ENCODE measurements around the gene PPM1D.
"Not testable (repeated sequence)": the region's sequence is repeated elsewhere in the genome, so short reads cannot be mapped to it uniquely, and the experiment has no call there.

The PPM1D gene

GRCh38 chr17:60623415-60623814 is 23.4 kb downstream of the PPM1D start:
- no peak for DNase-seq

- DNase-seq, result no peak
These were observed 27.1 kb downstream of the PPM1D start for GRCh38 chr17:60627124-60627523.

GRCh38 chr17:60628252-60628889 is 28.4 kb downstream of the PPM1D start:
- DNase-seq, result no peak

GRCh38 chr17:60629120-60629519 is 29.1 kb downstream of the PPM1D start:
- no peak for DNase-seq

GRCh38 chr17:60630352-60630751 is 30.4 kb downstream of the PPM1D start:
- no peak for DNase-seq

DNA sequence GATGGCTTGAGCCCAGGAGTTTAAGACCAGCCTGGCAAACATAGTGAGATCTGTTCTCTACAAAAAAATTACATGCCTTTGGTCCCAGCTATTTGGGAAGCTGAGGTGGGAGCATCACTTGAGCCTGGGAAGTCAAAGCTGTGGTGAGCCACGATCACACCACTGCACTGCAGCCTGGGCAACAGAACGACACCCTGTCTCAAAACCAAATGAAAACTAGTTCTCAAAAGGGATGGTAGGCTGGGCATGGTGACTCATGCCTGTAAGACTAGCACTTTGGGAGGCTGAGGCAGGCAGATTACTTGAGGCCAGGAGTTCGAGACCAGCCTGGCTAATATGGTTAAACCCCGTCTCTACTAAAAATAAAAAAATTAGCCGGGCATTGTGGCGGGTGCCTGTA is 31.1 kb downstream of the PPM1D start:
- DNase-seq, result no peak

DNA sequence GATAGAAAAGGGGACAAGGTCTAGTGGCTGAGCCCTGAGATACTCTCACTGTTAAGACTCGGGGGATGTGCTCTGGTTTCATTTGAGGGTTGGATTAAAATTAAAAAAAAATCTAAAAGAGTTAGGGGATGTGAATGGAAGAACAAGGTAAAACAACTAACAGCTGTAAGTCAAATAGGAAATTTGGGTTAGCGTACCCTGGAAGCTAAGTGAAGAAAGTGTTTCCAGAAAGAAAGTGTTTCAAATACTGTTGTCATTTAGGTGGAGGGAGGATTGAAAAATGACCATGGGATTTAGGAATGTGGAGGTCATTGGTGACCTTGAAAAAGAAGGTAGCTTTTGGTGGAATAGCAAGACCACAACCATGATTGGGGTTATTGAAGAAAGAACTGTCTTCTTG is 37.7 kb downstream of the PPM1D start:
- no peak for DNase-seq

GRCh38 chr17:60639019-60639330 is 39.0 kb downstream of the PPM1D start:
- no peak for DNase-seq

- DNase-seq, result no peak
These were observed 40.5 kb downstream of the PPM1D start for GRCh38 chr17:60640503-60640902.

- no peak for DNase-seq
These were observed 41.1 kb downstream of the PPM1D start for GRCh38 chr17:60641126-60641525.

DNA sequence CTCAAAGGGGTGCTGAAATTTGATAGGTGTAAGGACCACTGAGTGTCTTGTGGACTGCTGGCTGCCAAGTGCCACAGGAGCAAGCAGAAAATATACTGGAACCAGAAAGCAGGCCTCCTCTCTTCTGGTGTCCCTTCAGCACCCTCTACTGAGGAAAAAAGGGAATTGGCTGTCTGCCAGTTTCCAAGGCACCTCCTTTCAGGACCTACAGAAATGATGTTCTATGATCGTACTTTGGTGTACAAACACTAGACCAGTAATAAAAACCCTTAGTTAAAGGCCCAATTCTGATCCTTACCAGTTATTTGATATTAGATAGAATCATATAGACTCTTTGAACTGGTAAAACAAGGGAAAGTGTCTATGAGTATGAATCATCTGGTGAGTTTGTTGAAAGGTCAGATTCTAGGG is 41.8 kb downstream of the PPM1D start:
- DNase-seq, result peak; percentile 8

DNA sequence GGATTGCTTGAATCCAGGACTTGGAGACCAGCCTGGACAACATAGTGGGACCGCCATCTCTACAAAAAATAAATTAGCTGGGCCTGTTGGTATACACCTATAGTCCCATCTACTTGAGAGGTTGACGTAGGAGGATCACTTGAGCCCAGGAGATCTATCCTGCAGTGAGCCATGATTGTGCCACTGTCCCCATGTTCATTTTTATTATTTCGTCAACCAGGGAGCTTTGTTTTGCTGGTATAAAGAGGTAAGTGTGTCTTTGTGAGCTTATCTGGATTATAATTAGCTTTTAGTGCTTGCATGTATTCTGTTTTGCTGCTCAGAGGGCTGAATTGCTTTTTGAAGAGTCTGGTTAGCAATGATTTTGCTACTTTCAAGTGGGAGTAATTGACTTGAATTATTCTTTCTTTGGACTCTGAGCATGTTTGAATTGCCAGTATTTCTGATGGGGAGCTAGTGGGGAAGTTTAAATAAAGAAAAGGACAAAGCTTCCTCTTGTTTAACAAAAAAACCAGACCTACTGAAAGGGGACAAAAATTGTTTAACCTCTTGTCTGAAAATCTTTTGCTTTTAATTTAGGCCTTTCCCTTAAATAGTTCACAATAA is 46.0 kb downstream of the PPM1D start:
- no peak for DNase-seq

DNA sequence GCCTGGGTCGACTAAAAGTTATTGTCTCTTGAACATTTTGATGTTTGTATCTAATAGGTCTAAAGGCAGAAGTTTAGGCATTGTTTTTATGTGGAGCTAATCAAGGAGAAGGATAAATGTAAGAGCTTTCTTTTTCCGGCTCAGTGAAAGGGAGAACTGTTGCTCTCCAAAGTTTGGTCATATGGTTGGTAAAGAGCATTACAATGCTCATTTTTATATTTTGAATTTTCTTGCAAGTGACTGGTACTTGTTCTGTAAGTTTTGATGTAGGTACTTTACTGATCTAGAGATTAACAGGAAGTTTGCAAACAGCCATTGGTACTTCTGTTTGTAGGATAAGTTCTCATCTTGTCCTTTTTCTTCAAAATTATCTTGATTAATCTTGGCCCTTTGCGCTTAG is 46.7 kb downstream of the PPM1D start:
- no peak for DNase-seq

DNA sequence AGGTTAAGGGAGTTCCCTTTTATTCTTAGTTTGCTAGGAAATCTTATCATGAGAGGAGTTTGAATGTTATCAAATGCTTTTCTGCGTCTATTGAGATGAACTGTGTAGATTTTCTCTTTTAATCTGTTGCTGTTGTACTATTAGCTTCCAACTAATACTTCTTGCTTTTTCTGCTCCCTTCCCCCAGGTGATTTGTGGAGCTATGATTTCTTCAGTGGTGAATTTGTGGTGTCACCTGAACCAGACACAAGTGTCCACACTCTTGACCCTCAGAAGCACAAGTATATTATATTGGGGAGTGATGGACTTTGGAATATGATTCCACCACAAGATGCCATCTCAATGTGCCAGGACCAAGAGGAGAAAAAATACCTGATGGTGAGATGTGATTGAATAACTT is 47.7 kb downstream of the PPM1D start:
- no peak for DNase-seq

DNA sequence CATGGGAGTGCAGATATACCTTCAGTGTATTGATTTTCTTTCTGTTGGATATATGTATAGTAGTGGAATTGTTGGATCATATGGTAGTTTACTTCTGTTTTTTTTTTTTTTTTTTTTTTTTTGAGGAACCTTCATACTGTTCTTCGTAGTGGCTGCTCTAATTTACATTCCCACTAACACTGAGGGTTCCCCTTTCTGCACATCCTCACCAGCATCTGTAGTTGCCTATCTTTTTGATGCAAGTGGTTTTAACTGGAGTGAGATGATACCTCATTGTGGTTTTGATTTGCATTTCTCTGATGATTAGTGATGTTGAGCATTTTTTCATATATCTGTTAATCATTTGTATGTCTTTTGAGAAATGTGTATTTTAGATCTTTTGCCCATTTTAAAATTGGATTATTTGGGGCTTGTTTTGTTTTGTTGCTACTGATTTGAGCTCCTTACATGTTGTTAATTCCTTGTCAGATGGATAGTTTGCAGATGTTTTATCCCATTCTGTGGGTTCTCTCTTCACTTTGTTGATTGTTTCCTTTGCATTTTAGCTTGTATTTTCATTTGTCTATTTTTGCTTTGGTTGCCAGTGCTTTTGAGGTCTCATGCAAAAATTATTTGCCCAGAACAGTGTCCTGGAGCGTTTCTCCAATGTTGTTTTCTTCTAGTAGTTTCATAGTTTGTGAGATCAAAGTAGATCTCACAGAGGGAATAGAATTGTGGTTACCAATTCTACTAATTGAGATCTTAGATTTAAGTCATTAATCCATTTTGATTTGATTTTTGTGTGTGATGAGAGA is 52.7 kb downstream of the PPM1D start:
- DNase-seq, result no peak

DNA sequence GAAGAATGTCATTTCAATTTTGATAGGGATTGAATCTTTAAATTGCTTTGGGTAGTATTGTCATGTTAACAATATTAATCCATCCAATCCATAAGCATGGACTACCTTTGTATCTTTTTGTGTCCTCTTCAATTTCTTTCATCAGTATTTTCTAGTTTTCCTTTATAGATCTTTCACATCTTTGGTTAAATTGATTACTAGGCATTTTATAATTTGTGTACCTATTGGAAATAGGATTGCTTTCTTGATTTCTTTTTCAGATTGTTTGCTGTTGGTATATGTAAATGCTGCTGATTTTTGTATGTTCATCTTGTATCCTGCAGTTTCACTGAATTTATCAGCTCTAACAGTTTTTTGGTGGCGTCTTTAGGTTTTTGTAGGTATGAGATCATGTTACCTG is 53.6 kb downstream of the PPM1D start:
- DNase-seq, result no peak

GRCh38 chr17:60656499-60656898 is 56.5 kb downstream of the PPM1D start:
- DNase-seq, result no peak

DNA sequence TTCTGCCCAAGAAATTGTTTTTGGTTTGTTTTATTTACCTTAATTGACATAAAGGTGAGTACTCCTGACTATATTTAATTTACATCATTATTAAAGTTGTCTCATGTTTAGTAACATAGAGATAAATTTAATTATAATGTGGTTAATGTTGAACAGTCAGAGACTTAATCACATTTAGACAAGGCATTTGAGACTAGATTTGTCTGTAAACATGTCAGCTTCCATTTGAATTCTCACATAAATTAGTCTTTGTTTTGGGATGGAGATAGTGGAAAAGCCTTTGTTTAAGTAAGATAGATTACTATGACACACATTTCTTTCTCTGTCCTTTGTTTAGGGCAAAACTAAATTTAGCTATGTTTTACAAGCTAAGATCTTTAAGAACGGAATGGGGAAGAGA is 59.2 kb downstream of the PPM1D start:
- DNase-seq, result no peak

- DNase-seq, result no peak
These were observed 61.5 kb downstream of the PPM1D start for GRCh38 chr17:60661489-60661888.

- DNase-seq, result no peak
These were observed 64.0 kb downstream of the PPM1D start for GRCh38 chr17:60664022-60664421.

- no peak for DNase-seq
These were observed 65.6 kb downstream of the PPM1D start for GRCh38 chr17:60665602-60666001.

DNA sequence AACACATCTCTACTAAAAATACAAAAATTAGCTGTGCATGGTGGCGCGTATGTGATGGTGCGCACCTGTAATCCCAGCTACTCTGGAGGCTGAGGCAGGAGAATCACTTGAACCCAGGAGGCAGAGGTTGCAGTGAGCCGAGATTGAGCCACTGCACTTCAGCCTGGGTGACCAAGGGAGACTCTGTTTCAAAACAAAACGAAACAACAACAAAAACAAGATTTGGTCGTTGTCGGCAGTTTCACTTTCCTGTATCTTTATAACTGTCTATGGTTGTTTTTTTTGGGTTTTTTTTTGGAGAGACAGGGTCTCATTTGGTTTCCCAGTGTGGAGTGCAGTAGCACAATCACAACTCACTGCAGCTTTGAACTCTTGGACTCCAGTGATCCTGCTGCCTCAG is 68.7 kb downstream of the PPM1D start:
- DNase-seq, result not testable (repeated sequence)

GRCh38 chr17:60671482-60671881 is 71.5 kb downstream of the PPM1D start:
- DNase-seq, result no peak

- not testable (repeated sequence) for DNase-seq
These were observed 74.6 kb downstream of the PPM1D start for GRCh38 chr17:60674637-60675036.

DNA sequence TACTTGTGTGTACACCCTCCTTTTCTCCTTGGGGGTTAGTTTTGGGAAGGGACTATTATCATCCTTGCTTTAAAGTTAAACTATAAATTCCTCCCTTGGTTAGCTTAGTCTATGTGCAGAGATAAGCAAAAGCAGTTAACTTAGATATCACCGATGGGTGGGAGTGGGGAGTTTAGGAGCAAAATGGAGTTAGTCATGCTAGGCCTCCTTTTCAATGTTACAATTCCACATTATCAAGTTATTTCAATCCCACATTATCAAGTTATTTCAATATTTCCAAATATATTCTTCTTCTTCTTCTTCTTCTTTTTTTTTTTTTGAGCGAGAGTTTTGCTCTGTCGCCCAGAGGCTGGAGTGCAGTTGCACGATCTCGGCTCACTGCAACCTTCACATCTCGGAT is 76.0 kb downstream of the PPM1D start:
- no peak for DNase-seq

Data from stimulated activated CD4-positive, alpha-beta T cell treated with anti-CD3 and anti-CD28 coated beads, Interleukin-4, amount 100 ng/mL, for 1 hour (primary cell).